HCT116 (cell line): ENCODE measurements around the gene ZFTA.

Source experiments
- ELF1 ChIP-seq: IDR thresholded peaks from 2 replicates; pipeline ENCODE4 v1.6.1; 2012; ENCODE audit warnings: low read depth, borderline replicate concordance
- EZH2 ChIP-seq: fragments of 200-600 bp; sonication (generic); IDR thresholded peaks from 2 replicates; pipeline ENCODE4 v1.6.1; 2017; ENCODE audit warnings: antibody characterized with exemption, mixed run types
- EZH2phosphoT487 ChIP-seq: fragments of 200-600 bp; IDR thresholded peaks from 2 replicates; pipeline ENCODE4 v1.6.1; 2018; ENCODE audit warnings: antibody characterized with exemption, borderline replicate concordance
- JUND ChIP-seq: IDR thresholded peaks from 2 replicates; pipeline ENCODE4 v1.6.1; 2012
- POLR2A ChIP-seq: IDR thresholded peaks from 2 replicates; pipeline ENCODE4 v1.7.0; 2011; ENCODE audit warnings: borderline replicate concordance; ENCODE audit not compliant: insufficient read depth, insufficient read length; ENCODE audit errors: extremely low read depth
- POLR2AphosphoS5 ChIP-seq: IDR thresholded peaks from 2 replicates; pipeline ENCODE4 v1.6.1; 2011; ENCODE audit warnings: mild to moderate bottlenecking, low read depth, low read length, moderate library complexity
- RAD21 ChIP-seq: IDR thresholded peaks from 2 replicates; pipeline ENCODE4 v1.6.1; 2012; ENCODE audit warnings: low read depth, mild to moderate bottlenecking
- SRF ChIP-seq: IDR thresholded peaks from 2 replicates; pipeline ENCODE4 v1.6.1; 2012; ENCODE audit warnings: low read depth
- YY1 ChIP-seq: IDR thresholded peaks from 2 replicates; pipeline ENCODE4 v1.6.1; 2011; ENCODE audit warnings: low read length, low read depth, moderate library complexity, mild to moderate bottlenecking; ENCODE audit not compliant: insufficient replicate concordance; ENCODE audit errors: extremely low read depth
- TF ChIP-seq, protein P1 (sequence below), 3 experiments: fragments of 200-600 bp in 1 of 3; sonication (generic) in 1 of 3; IDR thresholded peaks in 2 of 3; conservative IDR thresholded peaks in 1 of 3; 2 replicates each; pipeline ENCODE4 v1.5.1; 2012 to 2017; ENCODE audit warnings: low read depth in 2 of 3, low read length in 2 of 3, antibody characterized with exemption in 1 of 3, borderline replicate concordance in 1 of 3, control low read depth in 1 of 3, mild to moderate bottlenecking in 1 of 3, mixed read lengths in 1 of 3, mixed run types in 1 of 3, moderate library complexity in 1 of 3; ENCODE audit not compliant: insufficient read depth in 1 of 3
- TF ChIP-seq, protein P2 (sequence below): IDR thresholded peaks from 2 replicates; pipeline ENCODE4 v1.6.1; 2012

DNA sequence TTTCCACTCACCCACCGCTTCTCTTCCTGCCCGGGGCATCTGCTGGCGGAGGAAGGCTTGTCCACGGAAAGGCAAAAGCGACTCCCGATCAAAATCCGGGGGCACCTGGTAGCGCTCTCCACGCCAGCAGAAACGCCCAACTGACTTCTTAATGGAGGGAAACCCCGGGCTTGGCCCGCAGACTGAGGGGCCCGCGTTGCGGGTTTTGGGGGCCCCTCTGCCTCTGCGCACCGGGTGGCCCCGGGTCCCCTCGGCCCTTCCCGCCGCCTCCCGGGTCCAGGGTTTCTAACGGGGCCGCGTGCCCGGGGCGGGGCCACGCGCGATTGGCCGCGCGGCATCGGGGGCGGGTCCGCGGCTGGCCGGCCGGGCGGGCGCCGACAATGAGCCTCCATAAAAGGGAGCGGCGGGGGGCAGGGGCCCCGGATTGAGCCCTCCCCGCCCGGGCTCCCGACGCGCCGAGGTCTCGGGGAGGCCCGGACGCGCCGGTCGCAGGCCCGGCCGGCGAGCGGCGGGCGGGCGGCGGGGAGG lies 44.5 kb upstream of the ZFTA start, which contains the start of gene SPINDOC:
- TF ChIP-seq, protein P1, sequence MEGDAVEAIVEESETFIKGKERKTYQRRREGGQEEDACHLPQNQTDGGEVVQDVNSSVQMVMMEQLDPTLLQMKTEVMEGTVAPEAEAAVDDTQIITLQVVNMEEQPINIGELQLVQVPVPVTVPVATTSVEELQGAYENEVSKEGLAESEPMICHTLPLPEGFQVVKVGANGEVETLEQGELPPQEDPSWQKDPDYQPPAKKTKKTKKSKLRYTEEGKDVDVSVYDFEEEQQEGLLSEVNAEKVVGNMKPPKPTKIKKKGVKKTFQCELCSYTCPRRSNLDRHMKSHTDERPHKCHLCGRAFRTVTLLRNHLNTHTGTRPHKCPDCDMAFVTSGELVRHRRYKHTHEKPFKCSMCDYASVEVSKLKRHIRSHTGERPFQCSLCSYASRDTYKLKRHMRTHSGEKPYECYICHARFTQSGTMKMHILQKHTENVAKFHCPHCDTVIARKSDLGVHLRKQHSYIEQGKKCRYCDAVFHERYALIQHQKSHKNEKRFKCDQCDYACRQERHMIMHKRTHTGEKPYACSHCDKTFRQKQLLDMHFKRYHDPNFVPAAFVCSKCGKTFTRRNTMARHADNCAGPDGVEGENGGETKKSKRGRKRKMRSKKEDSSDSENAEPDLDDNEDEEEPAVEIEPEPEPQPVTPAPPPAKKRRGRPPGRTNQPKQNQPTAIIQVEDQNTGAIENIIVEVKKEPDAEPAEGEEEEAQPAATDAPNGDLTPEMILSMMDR (IDR thresholded peaks at IDR 0.05 in 2 of 3, conservative IDR thresholded peaks at IDR 0.05 in 1 of 3; ENCODE audit: borderline replicate concordance in 1 of 3, insufficient read depth in 1 of 3, low read depth in 2 of 3, low read length in 2 of 3): no peak
- peak; percentile 61 for TF ChIP-seq POLR2A
- TF ChIP-seq SRF: 0 out of 2 replicates have a peak, but pooled peaks have one; percentile 30
- no peak for TF ChIP-seq EZH2phosphoT487
- TF ChIP-seq POLR2AphosphoS5: peak; percentile 70
- no peak for TF ChIP-seq ELF1
- TF ChIP-seq, protein P2, sequence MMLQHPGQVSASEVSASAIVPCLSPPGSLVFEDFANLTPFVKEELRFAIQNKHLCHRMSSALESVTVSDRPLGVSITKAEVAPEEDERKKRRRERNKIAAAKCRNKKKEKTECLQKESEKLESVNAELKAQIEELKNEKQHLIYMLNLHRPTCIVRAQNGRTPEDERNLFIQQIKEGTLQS: no peak
- no peak for TF ChIP-seq JUND
- no peak for TF ChIP-seq EZH2
- no peak for TF ChIP-seq RAD21
- no peak for TF ChIP-seq YY1
